Subcutaneous abdominal adipose tissue (tissue), 5 donors: ENCODE results near the gene PDIA5.

Experiments used
- H3K27ac ChIP-seq: one replicate; pipeline ENCODE4 v1.7.0; 2013; ENCODE audit warnings: low read depth, mild to moderate bottlenecking, inconsistent platforms, low read length, moderate library complexity
- H3K27me3 ChIP-seq, 5 donors: one replicate each; pipeline ENCODE4 v1.7.0; 2013; ENCODE audit warnings: low read length in 5 of 5, inconsistent platforms in 1 of 5; ENCODE audit not compliant: control insufficient read depth in 5 of 5, insufficient read depth in 4 of 5
- H3K36me3 ChIP-seq, 5 donors: one replicate each; pipeline ENCODE4 v1.7.0; 2013; ENCODE audit warnings: low read length in 5 of 5; ENCODE audit not compliant: control insufficient read depth in 5 of 5, insufficient read depth in 5 of 5
- H3K4me1 ChIP-seq, 5 donors: one replicate each; pipeline ENCODE4 v1.7.0; 2013; ENCODE audit warnings: low read length in 5 of 5, mild to moderate bottlenecking in 3 of 5, moderate library complexity in 1 of 5; ENCODE audit not compliant: control insufficient read depth in 5 of 5, insufficient read depth in 5 of 5
- H3K4me3 ChIP-seq, 5 donors: one replicate each; pipeline ENCODE4 v1.7.0; 2013; ENCODE audit warnings: low read length in 5 of 5, low read depth in 1 of 5
- H3K9ac ChIP-seq, 5 donors: one replicate each; pipeline ENCODE4 v1.7.0; 2013; ENCODE audit warnings: low read length in 5 of 5, mild to moderate bottlenecking in 4 of 5, moderate library complexity in 3 of 5
- H3K9me3 ChIP-seq, 5 donors: one replicate each; pipeline ENCODE4 v1.7.0; 2013; ENCODE audit warnings: low read length in 5 of 5; ENCODE audit not compliant: control insufficient read depth in 5 of 5
- donor health status: healthy.
- donor health status: healthy.
- donor health status: healthy.
- donor health status: healthy.
- donor health status: healthy.

PDIA5 gene

GRCh38 chr3:123054109-123054778 is 12.6 kb upstream of the PDIA5 start:
- Histone ChIP-seq H3K4me1 (no peaks in the 10 kb centered on the region), H3K9me3 (no peaks in the 10 kb centered on the region), H3K4me3 (no peak overlapping the region), H3K36me3 (no peaks in the 10 kb centered on the region), H3K27ac (no peak overlapping the region), H3K27me3 (no peaks in the 10 kb centered on the region), H3K9ac (no peak overlapping the region)

- Histone ChIP-seq H3K9ac (no peak overlapping the region), H3K36me3 (no peaks in the 10 kb centered on the region), H3K9me3 (no peaks in the 10 kb centered on the region), H3K4me3 (no peak overlapping the region), H3K27ac (no peak overlapping the region), H3K4me1 (no peaks in the 10 kb centered on the region), H3K27me3 (no peaks in the 10 kb centered on the region)
Observed at GRCh38 chr3:123054931-123055330, 11.9 kb upstream of the PDIA5 start.

GRCh38 chr3:123055352-123055751 is 11.5 kb upstream of the PDIA5 start:
- H3K4me3 ChIP-seq, result no peak overlapping the region
- H3K27ac ChIP-seq, result no peak overlapping the region
- no peak overlapping the region for H3K9ac ChIP-seq
- H3K36me3 ChIP-seq, result no peaks in the 10 kb centered on the region
- no peaks in the 10 kb centered on the region for H3K27me3 ChIP-seq
- H3K9me3 ChIP-seq, result no peaks in the 10 kb centered on the region
- H3K4me1 ChIP-seq, result no peaks in the 10 kb centered on the region

GRCh38 chr3:123058505-123058904 is 8.3 kb upstream of the PDIA5 start:
- H3K9me3 ChIP-seq, result no peaks in the 10 kb centered on the region
- no peak overlapping the region for H3K4me3 ChIP-seq
- H3K9ac ChIP-seq, result no peak overlapping the region
- H3K27ac ChIP-seq, result no peak overlapping the region
- no peaks in the 10 kb centered on the region for H3K27me3 ChIP-seq
- H3K4me1 ChIP-seq, result no peaks in the 10 kb centered on the region
- H3K36me3 ChIP-seq, result no peaks in the 10 kb centered on the region

- no peaks in the 10 kb centered on the region for H3K36me3 ChIP-seq
- no peaks in the 10 kb centered on the region for H3K9me3 ChIP-seq
- H3K9ac ChIP-seq, result no peak overlapping the region
- H3K4me3 ChIP-seq, result no peak overlapping the region
- no peak overlapping the region for H3K27ac ChIP-seq
- H3K27me3 ChIP-seq, result no peaks in the 10 kb centered on the region
- no peaks in the 10 kb centered on the region for H3K4me1 ChIP-seq
Observed at GRCh38 chr3:123060054-123060453, 6.8 kb upstream of the PDIA5 start.

- H3K9ac ChIP-seq, result no peak overlapping the region
- H3K36me3 ChIP-seq, result no peaks in the 10 kb centered on the region
- H3K27me3 ChIP-seq, result no peaks in the 10 kb centered on the region
- H3K27ac ChIP-seq, result no peak overlapping the region
- no peak overlapping the region for H3K4me3 ChIP-seq
- no peaks in the 10 kb centered on the region for H3K9me3 ChIP-seq
- peaks cover 0 to 6% (median 5%) of the 10 kb centered on the region in 5 donors for H3K4me1 ChIP-seq
Observed at GRCh38 chr3:123061856-123062255, 5.0 kb upstream of the PDIA5 start.

GRCh38 chr3:123063034-123063433 is 3.8 kb upstream of the PDIA5 start:
- Histone ChIP-seq H3K9ac (no peak overlapping the region), H3K4me3 (no peak overlapping the region), H3K27me3 (no peaks in the 10 kb centered on the region), H3K9me3 (no peaks in the 10 kb centered on the region), H3K27ac (no peak overlapping the region), H3K36me3 (no peaks in the 10 kb centered on the region), H3K4me1 (peaks cover under 1 to 16% (median 14%) of the 10 kb centered on the region in 5 donors)

GRCh38 chr3:123064506-123064905 is 2.3 kb upstream of the PDIA5 start:
- Histone ChIP-seq H3K4me1 (peaks cover 4 to 22% (median 18%) of the 10 kb centered on the region in 5 donors), H3K27ac (no peak overlapping the region), H3K27me3 (no peaks in the 10 kb centered on the region), H3K36me3 (no peaks in the 10 kb centered on the region), H3K4me3 (no peak overlapping the region), H3K9ac (no peak overlapping the region), H3K9me3 (no peaks in the 10 kb centered on the region)

GRCh38 chr3:123064914-123065313 is 1.9 kb upstream of the PDIA5 start:
- Histone ChIP-seq H3K4me3 (no peak overlapping the region), H3K27ac (no peak overlapping the region), H3K27me3 (no peaks in the 10 kb centered on the region), H3K9ac (no peak overlapping the region), H3K36me3 (no peaks in the 10 kb centered on the region), H3K9me3 (no peaks in the 10 kb centered on the region), H3K4me1 (peaks cover 4 to 22% (median 18%) of the 10 kb centered on the region in 5 donors)

- Histone ChIP-seq H3K9me3 (no peaks in the 10 kb centered on the region), H3K4me3 (peak overlapping the region; percentile 42 to 90 (median 81)), H3K4me1 (peaks cover 4 to 23% (median 18%) of the 10 kb centered on the region in 5 donors), H3K36me3 (no peaks in the 10 kb centered on the region), H3K27ac (peak overlapping the region; percentile 44), H3K9ac (peak overlapping the region in 4 of 5 donors; percentile 27 to 89 (median 46)), H3K27me3 (no peaks in the 10 kb centered on the region)
Observed at GRCh38 chr3:123066599-123066895, 278 bp upstream of the PDIA5 start.
